ENCODE measurements around the gene OAS2. TPM values are rescaled to one million over a fixed set of nuclear protein-coding genes. Genes with fewer than 3 reads are reported as not detected.
A peak's percentile ranks its signal among the peaks of the same experiment; 100 is the strongest.

Gene OAS2
- total and polyA plus RNA-seq, 10 of the 15 experiments (the other 5 are each of a cell fraction or from before 2014, with no cell fraction given), result 32.4 to 290 (median 90.2) TPM

DNA sequence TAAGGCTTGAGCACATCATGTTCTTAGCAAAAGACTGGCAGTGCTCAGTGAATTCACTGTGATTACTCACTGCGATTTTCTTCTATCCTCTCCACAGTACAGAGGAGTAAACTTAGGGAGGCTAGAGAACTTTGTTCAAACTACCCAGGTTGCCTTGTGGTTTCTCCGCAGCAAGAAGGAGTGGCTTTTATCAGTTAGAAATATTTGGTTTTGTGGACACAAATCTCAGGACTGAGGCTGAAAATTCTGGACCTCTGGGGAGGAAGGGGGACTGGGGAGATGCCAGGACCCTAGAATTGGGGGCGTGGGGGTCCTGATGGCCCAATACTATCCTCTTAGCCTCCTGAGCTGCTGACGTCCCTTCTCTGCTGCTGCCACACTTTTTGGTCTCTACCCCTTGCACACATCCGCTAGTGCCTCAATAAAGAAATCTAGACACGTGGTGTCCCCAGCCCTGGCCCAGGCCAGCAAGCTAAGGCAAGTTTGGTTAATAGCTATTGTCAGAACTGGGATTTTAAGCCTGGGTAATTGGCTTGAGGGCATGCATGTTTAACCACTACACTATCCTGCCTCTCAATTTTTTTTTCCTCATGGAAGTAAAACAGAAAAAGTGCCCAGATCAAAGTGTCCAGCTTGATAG lies 842 bp downstream of the OAS2 start (continued):
- TF ChIP-seq, protein P1, sequence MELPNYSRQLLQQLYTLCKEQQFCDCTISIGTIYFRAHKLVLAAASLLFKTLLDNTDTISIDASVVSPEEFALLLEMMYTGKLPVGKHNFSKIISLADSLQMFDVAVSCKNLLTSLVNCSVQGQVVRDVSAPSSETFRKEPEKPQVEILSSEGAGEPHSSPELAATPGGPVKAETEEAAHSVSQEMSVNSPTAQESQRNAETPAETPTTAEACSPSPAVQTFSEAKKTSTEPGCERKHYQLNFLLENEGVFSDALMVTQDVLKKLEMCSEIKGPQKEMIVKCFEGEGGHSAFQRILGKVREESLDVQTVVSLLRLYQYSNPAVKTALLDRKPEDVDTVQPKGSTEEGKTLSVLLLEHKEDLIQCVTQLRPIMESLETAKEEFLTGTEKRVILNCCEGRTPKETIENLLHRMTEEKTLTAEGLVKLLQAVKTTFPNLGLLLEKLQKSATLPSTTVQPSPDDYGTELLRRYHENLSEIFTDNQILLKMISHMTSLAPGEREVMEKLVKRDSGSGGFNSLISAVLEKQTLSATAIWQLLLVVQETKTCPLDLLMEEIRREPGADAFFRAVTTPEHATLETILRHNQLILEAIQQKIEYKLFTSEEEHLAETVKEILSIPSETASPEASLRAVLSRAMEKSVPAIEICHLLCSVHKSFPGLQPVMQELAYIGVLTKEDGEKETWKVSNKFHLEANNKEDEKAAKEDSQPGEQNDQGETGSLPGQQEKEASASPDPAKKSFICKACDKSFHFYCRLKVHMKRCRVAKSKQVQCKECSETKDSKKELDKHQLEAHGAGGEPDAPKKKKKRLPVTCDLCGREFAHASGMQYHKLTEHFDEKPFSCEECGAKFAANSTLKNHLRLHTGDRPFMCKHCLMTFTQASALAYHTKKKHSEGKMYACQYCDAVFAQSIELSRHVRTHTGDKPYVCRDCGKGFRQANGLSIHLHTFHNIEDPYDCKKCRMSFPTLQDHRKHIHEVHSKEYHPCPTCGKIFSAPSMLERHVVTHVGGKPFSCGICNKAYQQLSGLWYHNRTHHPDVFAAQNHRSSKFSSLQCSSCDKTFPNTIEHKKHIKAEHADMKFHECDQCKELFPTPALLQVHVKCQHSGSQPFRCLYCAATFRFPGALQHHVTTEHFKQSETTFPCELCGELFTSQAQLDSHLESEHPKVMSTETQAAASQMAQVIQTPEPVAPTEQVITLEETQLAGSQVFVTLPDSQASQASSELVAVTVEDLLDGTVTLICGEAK (IDR thresholded peaks at IDR 0.05; ENCODE audit: borderline replicate concordance), result peak; percentile 55; the same call in 1 of the 2 replicates
- no peak for TF ChIP-seq SP1 (IDR thresholded peaks at IDR 0.05; ENCODE audit: low read depth, low read length)
- TF ChIP-seq ETV6 (conservative IDR thresholded peaks at IDR 0.05 in 1 of 2, IDR thresholded peaks at IDR 0.05 in 1 of 2; ENCODE audit: borderline replicate concordance in 1 of 2, low read depth in 1 of 2), result no peak
- no peak for TF ChIP-seq SPI1 (IDR thresholded peaks at IDR 0.05; ENCODE audit: borderline replicate concordance, insufficient read depth, low read depth, low read length)
- TF ChIP-seq, protein P2, sequence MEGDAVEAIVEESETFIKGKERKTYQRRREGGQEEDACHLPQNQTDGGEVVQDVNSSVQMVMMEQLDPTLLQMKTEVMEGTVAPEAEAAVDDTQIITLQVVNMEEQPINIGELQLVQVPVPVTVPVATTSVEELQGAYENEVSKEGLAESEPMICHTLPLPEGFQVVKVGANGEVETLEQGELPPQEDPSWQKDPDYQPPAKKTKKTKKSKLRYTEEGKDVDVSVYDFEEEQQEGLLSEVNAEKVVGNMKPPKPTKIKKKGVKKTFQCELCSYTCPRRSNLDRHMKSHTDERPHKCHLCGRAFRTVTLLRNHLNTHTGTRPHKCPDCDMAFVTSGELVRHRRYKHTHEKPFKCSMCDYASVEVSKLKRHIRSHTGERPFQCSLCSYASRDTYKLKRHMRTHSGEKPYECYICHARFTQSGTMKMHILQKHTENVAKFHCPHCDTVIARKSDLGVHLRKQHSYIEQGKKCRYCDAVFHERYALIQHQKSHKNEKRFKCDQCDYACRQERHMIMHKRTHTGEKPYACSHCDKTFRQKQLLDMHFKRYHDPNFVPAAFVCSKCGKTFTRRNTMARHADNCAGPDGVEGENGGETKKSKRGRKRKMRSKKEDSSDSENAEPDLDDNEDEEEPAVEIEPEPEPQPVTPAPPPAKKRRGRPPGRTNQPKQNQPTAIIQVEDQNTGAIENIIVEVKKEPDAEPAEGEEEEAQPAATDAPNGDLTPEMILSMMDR (IDR thresholded peaks at IDR 0.05 in 2 of 3, conservative IDR thresholded peaks at IDR 0.05 in 1 of 3; ENCODE audit: control insufficient read depth in 2 of 3, extremely low read depth in 1 of 3, insufficient read depth in 1 of 3, low read depth in 3 of 3, low read length in 3 of 3), result no peak
- no peak for TF ChIP-seq SUZ12 (IDR thresholded peaks at IDR 0.05; ENCODE audit: unreplicated experiment)
- peak; percentile 60 for TF ChIP-seq POLR2A (IDR thresholded peaks at IDR 0.05; ENCODE audit: low read depth, low read length)
- TF ChIP-seq, protein P3, sequence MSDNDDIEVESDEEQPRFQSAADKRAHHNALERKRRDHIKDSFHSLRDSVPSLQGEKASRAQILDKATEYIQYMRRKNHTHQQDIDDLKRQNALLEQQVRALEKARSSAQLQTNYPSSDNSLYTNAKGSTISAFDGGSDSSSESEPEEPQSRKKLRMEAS (IDR thresholded peaks at IDR 0.05; ENCODE audit: low read depth, low read length), result peak; percentile 77
- TF ChIP-seq YY1 (IDR thresholded peaks at IDR 0.05; ENCODE audit: low read depth, low read length), result no peak
- peak; percentile 38; the same call in 1 of the 2 replicates for TF ChIP-seq ZBED1 (IDR thresholded peaks at IDR 0.05; ENCODE audit: borderline replicate concordance)
- peak; percentile 87 for TF ChIP-seq POLR2AphosphoS5 (IDR thresholded peaks at IDR 0.05; ENCODE audit: low read length)
- TF ChIP-seq BACH1 (IDR thresholded peaks at IDR 0.05; ENCODE audit: borderline replicate concordance), result no peak
- 0 out of 2 replicates have a peak, but pooled peaks have one; percentile 11 for TF ChIP-seq IKZF1 (conservative IDR thresholded peaks at IDR 0.05)
- TF ChIP-seq ESRRA (IDR thresholded peaks at IDR 0.05; ENCODE audit: low read length), result no peak
- TF ChIP-seq ZNF24 (IDR thresholded peaks at IDR 0.05), result no peak
- TF ChIP-seq ZNF274 (IDR thresholded peaks at IDR 0.05; ENCODE audit: insufficient read depth, insufficient read length), result no peak
- TF ChIP-seq ZNF217 (IDR thresholded peaks at IDR 0.05), result 0 out of 2 replicates have a peak, but pooled peaks have one; percentile 11
- TF ChIP-seq, protein P4, sequence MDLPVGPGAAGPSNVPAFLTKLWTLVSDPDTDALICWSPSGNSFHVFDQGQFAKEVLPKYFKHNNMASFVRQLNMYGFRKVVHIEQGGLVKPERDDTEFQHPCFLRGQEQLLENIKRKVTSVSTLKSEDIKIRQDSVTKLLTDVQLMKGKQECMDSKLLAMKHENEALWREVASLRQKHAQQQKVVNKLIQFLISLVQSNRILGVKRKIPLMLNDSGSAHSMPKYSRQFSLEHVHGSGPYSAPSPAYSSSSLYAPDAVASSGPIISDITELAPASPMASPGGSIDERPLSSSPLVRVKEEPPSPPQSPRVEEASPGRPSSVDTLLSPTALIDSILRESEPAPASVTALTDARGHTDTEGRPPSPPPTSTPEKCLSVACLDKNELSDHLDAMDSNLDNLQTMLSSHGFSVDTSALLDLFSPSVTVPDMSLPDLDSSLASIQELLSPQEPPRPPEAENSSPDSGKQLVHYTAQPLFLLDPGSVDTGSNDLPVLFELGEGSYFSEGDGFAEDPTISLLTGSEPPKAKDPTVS (IDR thresholded peaks at IDR 0.05; ENCODE audit: low read depth, low read length), result no peak
- no peak for TF ChIP-seq ZNF207 (IDR thresholded peaks at IDR 0.05; ENCODE audit: borderline replicate concordance)
- TF ChIP-seq MEF2B (IDR thresholded peaks at IDR 0.05; ENCODE audit: partially characterized antibody, poor library complexity, severe bottlenecking), result peak; percentile 11
- no peak for TF ChIP-seq CHD1 (IDR thresholded peaks at IDR 0.05; ENCODE audit: low read depth, low read length)
- TF ChIP-seq KLF5 (IDR thresholded peaks at IDR 0.05; ENCODE audit: partially characterized antibody), result no peak
- no peak for TF ChIP-seq CBX3 (IDR thresholded peaks at IDR 0.05; ENCODE audit: borderline replicate concordance, low read depth)
- no peak for TF ChIP-seq KAT2A (conservative IDR thresholded peaks at IDR 0.05; ENCODE audit: control insufficient read depth, low read depth, low read length)
